A549 treated with DMSO at 1 μM for 4 hours (cell line): ENCODE measurements around the gene USP17L19. TPM values are rescaled to one million over a fixed set of nuclear protein-coding genes. Genes with fewer than 3 reads are reported as not detected.

Source experiments
- total RNA-seq: library from RNA; stranded (reverse); fragments of 200-300 nt; extraction: Qiagen RNA extraction; gene quantifications from 5 replicates; pipeline ENCODE4 v1.2.3, GENCODE V29; 2022; ENCODE audit warnings: low read depth

USP17L19 gene
- total RNA-seq = not detected in 5 replicates

GRCh38 chr4:9253078-9253477 is at the start of gene USP17L19:
Gene USP17L19, plus strand, starts transcription at chr4:9253378. Its CDS starts 0 bp downstream, at chr4:9253378.

GRCh38 chr4:9210357-9210756 is 42.8 kb upstream of the USP17L19 start, which contains the start of gene USP17L10:
Gene USP17L10, plus strand, starts transcription at chr4:9210657. Its CDS starts 0 bp downstream, at chr4:9210657.

GRCh38 chr4:9215105-9215504 is 38.1 kb upstream of the USP17L19 start, which contains the start of gene USP17L11:
Gene USP17L11, plus strand, starts transcription at chr4:9215405. Its CDS starts 0 bp downstream, at chr4:9215405.

GRCh38 chr4:9219852-9220251 is 33.3 kb upstream of the USP17L19 start, which contains the start of gene USP17L12:
Gene USP17L12, plus strand, starts transcription at chr4:9220152. Its CDS starts 0 bp downstream, at chr4:9220152.

GRCh38 chr4:9224596-9224995 is 28.6 kb upstream of the USP17L19 start, which contains the start of gene USP17L13:
Gene USP17L13, plus strand, starts transcription at chr4:9224896. Its CDS starts 0 bp downstream, at chr4:9224896.

GRCh38 chr4:9234085-9234484 is 19.1 kb upstream of the USP17L19 start, which contains the start of gene USP17L15:
Gene USP17L15, plus strand, starts transcription at chr4:9234385. Its CDS starts 0 bp downstream, at chr4:9234385.

GRCh38 chr4:9243579-9243978 is 9.6 kb upstream of the USP17L19 start, which contains the start of gene USP17L17:
Gene USP17L17, plus strand, starts transcription at chr4:9243879. Its CDS starts 0 bp downstream, at chr4:9243879.

GRCh38 chr4:9247953-9248680 is 5.1 kb upstream of the USP17L19 start, which contains the start of gene USP17L18:
Gene USP17L18, plus strand, starts transcription at chr4:9248630. Its CDS starts 0 bp downstream, at chr4:9248630.

GRCh38 chr4:9257824-9258223 is 4.6 kb downstream of the USP17L19 start, which contains the start of gene USP17L20:
Gene USP17L20, plus strand, starts transcription at chr4:9258124. Its CDS starts 0 bp downstream, at chr4:9258124.

GRCh38 chr4:9262572-9262971 is 9.4 kb downstream of the USP17L19 start, which contains the start of gene USP17L21:
Gene USP17L21, plus strand, starts transcription at chr4:9262872. Its CDS starts 0 bp downstream, at chr4:9262872.

GRCh38 chr4:9267319-9267718 is 14.1 kb downstream of the USP17L19 start, which contains the start of gene USP17L22:
Gene USP17L22, plus strand, starts transcription at chr4:9267619. Its CDS starts 0 bp downstream, at chr4:9267619.

Other genes starting within 250 kb of the USP17L19 start
- gene FAM90A26, start 83.0 kb upstream of the USP17L19 start, total RNA-seq = not detected in 5 replicates
- gene USP17L10, start 42.7 kb upstream of the USP17L19 start, total RNA-seq = not detected in 5 replicates
- not detected in 5 replicates for gene USP17L11, start 38.0 kb upstream of the USP17L19 start, total RNA-seq
- gene USP17L12, start 33.2 kb upstream of the USP17L19 start, total RNA-seq = not detected in 5 replicates
- not detected in 5 replicates for gene USP17L13, start 28.5 kb upstream of the USP17L19 start, total RNA-seq
- gene USP17L15, start 19.0 kb upstream of the USP17L19 start, total RNA-seq = not detected in 5 replicates
- gene USP17L17, start 9.5 kb upstream of the USP17L19 start, total RNA-seq = not detected in 5 replicates
- not detected in 5 replicates for gene USP17L18, start 4.7 kb upstream of the USP17L19 start, total RNA-seq
- gene USP17L20, start 4.7 kb downstream of the USP17L19 start, total RNA-seq = not detected in 5 replicates
- gene USP17L21, start 9.5 kb downstream of the USP17L19 start, total RNA-seq = not detected in 5 replicates
- gene USP17L22, start 14.2 kb downstream of the USP17L19 start, total RNA-seq = not detected in 5 replicates
- gene USP17L24, start 71.8 kb downstream of the USP17L19 start, total RNA-seq = not detected in 5 replicates
- gene USP17L25, start 76.5 kb downstream of the USP17L19 start, total RNA-seq = not detected in 5 replicates
- gene USP17L26, start 81.3 kb downstream of the USP17L19 start, total RNA-seq = not detected in 5 replicates
- not detected in 5 replicates for gene USP17L5, start 86.0 kb downstream of the USP17L19 start, total RNA-seq
- not detected in 5 replicates for gene USP17L27, start 90.8 kb downstream of the USP17L19 start, total RNA-seq
- gene USP17L28, start 95.5 kb downstream of the USP17L19 start, total RNA-seq = not detected in 5 replicates
- not detected in 5 replicates for gene USP17L29, start 100.3 kb downstream of the USP17L19 start, total RNA-seq
- not detected in 5 replicates for gene USP17L30, start 109.8 kb downstream of the USP17L19 start, total RNA-seq
- not detected in 5 replicates for gene DEFB131A, start 191.0 kb downstream of the USP17L19 start, total RNA-seq